ENCODE measurements around the gene DNAH2. TPM values are rescaled to one million over a fixed set of nuclear protein-coding genes. Genes with fewer than 3 reads are reported as not detected.

Gene DNAH2
- total RNA-seq, 1 experiment from 2014 or later, result 2.0 TPM

DNA sequence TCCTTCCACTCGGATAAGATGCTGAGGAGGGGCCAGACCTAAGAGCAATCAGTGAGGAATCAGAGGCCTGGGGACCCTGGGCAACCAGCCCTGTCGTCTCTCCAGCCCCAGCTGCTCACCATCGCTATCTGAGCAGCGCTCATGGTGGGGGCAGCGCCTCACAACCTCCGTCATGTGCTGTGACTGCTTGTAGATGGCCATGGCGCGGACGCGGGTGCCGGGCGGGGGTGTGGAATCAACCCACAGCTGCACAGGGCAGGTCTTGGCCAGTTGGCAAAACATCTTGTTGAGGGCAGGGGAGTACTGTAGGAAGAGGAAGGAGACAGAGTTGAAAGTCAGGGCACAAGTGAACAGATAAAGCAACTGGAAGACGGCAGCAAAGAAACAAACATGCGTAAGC lies 42.6 kb upstream of the DNAH2 start:
- Histone ChIP-seq H3K9ac (ENCODE audit: low read length) (no peak overlapping the region), H4K20me1 (ENCODE audit: insufficient read depth) (no peaks in the 10 kb centered on the region), H3K4me2 (ENCODE audit: low read length) (no peak overlapping the region), H3K4me3 (replicated peaks in 1 of 2; ENCODE audit: low read depth in 1 of 2, low read length in 2 of 2) (no peak overlapping the region), H2AFZ (ENCODE audit: low read depth, low read length, poor library complexity, severe bottlenecking) (no peak overlapping the region), H3K9me3 (ENCODE audit: control insufficient read depth in 1 of 2, insufficient read depth in 1 of 2, low read depth in 1 of 2, low read length in 2 of 2) (peaks cover 0 to 5% of the 10 kb centered on the region in 2 experiments; a peak in 1 of 4 replicates), H3K9me2 (ENCODE audit: insufficient read depth) (no peaks in the 10 kb centered on the region), H3K27me3 (ENCODE audit: insufficient read depth, low read length) (no peaks in the 10 kb centered on the region), H3K27ac (ENCODE audit: low read depth, low read length) (no peak overlapping the region), H3K4me1 (ENCODE audit: control insufficient read depth in 1 of 2, insufficient read depth in 2 of 2, low read length in 2 of 2) (no peaks in the 10 kb centered on the region), H3K79me2 (ENCODE audit: insufficient read depth, low read length) (peaks cover 4% of the 10 kb centered on the region; the same call in 1 of the 2 replicates), H3K36me3 (ENCODE audit: control insufficient read depth in 1 of 2, insufficient read depth in 2 of 2, low read length in 2 of 2) (peaks cover 19 to 24% of the 10 kb centered on the region in 2 experiments)
- CTCF ChIA-PET, result interaction anchor here (1.0 kb wide), 1 partner anchor 42 kb away, joined by 3 read pairs; no protein-coding TSS in a partner anchor
- BruUV-seq (replicated peaks), result no TSS peak
- TF ChIP-seq CBX3 (IDR thresholded peaks at IDR 0.05; ENCODE audit: low read depth), result no peak
- TF ChIP-seq RAD21 (IDR thresholded peaks at IDR 0.05; ENCODE audit: low read depth), result no peak
- TF ChIP-seq, protein P1, sequence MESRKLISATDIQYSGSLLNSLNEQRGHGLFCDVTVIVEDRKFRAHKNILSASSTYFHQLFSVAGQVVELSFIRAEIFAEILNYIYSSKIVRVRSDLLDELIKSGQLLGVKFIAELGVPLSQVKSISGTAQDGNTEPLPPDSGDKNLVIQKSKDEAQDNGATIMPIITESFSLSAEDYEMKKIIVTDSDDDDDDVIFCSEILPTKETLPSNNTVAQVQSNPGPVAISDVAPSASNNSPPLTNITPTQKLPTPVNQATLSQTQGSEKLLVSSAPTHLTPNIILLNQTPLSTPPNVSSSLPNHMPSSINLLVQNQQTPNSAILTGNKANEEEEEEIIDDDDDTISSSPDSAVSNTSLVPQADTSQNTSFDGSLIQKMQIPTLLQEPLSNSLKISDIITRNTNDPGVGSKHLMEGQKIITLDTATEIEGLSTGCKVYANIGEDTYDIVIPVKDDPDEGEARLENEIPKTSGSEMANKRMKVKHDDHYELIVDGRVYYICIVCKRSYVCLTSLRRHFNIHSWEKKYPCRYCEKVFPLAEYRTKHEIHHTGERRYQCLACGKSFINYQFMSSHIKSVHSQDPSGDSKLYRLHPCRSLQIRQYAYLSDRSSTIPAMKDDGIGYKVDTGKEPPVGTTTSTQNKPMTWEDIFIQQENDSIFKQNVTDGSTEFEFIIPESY (IDR thresholded peaks at IDR 0.05; ENCODE audit: extremely low read depth, insufficient replicate concordance, low read length), result no peak
- TF ChIP-seq, protein P2, sequence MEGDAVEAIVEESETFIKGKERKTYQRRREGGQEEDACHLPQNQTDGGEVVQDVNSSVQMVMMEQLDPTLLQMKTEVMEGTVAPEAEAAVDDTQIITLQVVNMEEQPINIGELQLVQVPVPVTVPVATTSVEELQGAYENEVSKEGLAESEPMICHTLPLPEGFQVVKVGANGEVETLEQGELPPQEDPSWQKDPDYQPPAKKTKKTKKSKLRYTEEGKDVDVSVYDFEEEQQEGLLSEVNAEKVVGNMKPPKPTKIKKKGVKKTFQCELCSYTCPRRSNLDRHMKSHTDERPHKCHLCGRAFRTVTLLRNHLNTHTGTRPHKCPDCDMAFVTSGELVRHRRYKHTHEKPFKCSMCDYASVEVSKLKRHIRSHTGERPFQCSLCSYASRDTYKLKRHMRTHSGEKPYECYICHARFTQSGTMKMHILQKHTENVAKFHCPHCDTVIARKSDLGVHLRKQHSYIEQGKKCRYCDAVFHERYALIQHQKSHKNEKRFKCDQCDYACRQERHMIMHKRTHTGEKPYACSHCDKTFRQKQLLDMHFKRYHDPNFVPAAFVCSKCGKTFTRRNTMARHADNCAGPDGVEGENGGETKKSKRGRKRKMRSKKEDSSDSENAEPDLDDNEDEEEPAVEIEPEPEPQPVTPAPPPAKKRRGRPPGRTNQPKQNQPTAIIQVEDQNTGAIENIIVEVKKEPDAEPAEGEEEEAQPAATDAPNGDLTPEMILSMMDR (IDR thresholded peaks at IDR 0.05 in 2 of 3, conservative IDR thresholded peaks at IDR 0.05 in 1 of 3; ENCODE audit: borderline replicate concordance in 1 of 3, insufficient read depth in 1 of 3, low read depth in 2 of 3, low read length in 2 of 3), result no peak
- TF ChIP-seq POLR2A (IDR thresholded peaks at IDR 0.05; ENCODE audit: borderline replicate concordance, extremely low read depth, insufficient read depth, insufficient read length), result no peak
- TF ChIP-seq, protein P3, sequence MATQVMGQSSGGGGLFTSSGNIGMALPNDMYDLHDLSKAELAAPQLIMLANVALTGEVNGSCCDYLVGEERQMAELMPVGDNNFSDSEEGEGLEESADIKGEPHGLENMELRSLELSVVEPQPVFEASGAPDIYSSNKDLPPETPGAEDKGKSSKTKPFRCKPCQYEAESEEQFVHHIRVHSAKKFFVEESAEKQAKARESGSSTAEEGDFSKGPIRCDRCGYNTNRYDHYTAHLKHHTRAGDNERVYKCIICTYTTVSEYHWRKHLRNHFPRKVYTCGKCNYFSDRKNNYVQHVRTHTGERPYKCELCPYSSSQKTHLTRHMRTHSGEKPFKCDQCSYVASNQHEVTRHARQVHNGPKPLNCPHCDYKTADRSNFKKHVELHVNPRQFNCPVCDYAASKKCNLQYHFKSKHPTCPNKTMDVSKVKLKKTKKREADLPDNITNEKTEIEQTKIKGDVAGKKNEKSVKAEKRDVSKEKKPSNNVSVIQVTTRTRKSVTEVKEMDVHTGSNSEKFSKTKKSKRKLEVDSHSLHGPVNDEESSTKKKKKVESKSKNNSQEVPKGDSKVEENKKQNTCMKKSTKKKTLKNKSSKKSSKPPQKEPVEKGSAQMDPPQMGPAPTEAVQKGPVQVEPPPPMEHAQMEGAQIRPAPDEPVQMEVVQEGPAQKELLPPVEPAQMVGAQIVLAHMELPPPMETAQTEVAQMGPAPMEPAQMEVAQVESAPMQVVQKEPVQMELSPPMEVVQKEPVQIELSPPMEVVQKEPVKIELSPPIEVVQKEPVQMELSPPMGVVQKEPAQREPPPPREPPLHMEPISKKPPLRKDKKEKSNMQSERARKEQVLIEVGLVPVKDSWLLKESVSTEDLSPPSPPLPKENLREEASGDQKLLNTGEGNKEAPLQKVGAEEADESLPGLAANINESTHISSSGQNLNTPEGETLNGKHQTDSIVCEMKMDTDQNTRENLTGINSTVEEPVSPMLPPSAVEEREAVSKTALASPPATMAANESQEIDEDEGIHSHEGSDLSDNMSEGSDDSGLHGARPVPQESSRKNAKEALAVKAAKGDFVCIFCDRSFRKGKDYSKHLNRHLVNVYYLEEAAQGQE (IDR thresholded peaks at IDR 0.05; ENCODE audit: low read depth), result no peak
- TF ChIP-seq JUND (IDR thresholded peaks at IDR 0.05), result no peak
- TF ChIP-seq EZH2phosphoT487 (IDR thresholded peaks at IDR 0.05; ENCODE audit: borderline replicate concordance), result no peak
- no peak for TF ChIP-seq YY1 (IDR thresholded peaks at IDR 0.05; ENCODE audit: extremely low read depth, insufficient replicate concordance, low read depth, low read length)
- TF ChIP-seq, protein P4, sequence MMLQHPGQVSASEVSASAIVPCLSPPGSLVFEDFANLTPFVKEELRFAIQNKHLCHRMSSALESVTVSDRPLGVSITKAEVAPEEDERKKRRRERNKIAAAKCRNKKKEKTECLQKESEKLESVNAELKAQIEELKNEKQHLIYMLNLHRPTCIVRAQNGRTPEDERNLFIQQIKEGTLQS (IDR thresholded peaks at IDR 0.05), result no peak
- no peak for TF ChIP-seq ZFX (IDR thresholded peaks at IDR 0.05)
- TF ChIP-seq FOSL1 (IDR thresholded peaks at IDR 0.05; ENCODE audit: low read depth), result no peak
- no peak for DNase-seq (ENCODE audit: low read depth, low spot score)
- RAD21 ChIA-PET (ENCODE audit: low non-redundant PET in 1 of 2, low total read pairs in 2 of 2, uncharacterized antibody in 2 of 2, unreplicated experiment in 2 of 2), result interaction anchor here in 1 of 2 experiments (0.6 kb wide), 1 partner anchor 11 kb away, joined by 3 read pairs; no protein-coding TSS in a partner anchor
- POLR2A ChIA-PET, result no interaction called here
- intact Hi-C loops (cut with micrococcal nuclease), result no loop called here
- no peak for ATAC-seq
